GM18519 (cell line): ENCODE measurements around the gene IRX4.

Experiments
- ATAC-seq: cut with Tn5 transposase; IDR thresholded peaks from one replicate; pipeline ENCODE4 v1.9.1; 2021; ENCODE audit warnings: mild to moderate bottlenecking, moderate library complexity; ENCODE audit not compliant: unreplicated experiment, low FRiP score

IRX4 gene

GRCh38 chr5:1842004-1842819 is 40.5 kb downstream of the IRX4 start:
- no peak for ATAC-seq

- no peak for ATAC-seq
Measured at GRCh38 chr5:1840741-1841521, 41.8 kb downstream of the IRX4 start.

DNA sequence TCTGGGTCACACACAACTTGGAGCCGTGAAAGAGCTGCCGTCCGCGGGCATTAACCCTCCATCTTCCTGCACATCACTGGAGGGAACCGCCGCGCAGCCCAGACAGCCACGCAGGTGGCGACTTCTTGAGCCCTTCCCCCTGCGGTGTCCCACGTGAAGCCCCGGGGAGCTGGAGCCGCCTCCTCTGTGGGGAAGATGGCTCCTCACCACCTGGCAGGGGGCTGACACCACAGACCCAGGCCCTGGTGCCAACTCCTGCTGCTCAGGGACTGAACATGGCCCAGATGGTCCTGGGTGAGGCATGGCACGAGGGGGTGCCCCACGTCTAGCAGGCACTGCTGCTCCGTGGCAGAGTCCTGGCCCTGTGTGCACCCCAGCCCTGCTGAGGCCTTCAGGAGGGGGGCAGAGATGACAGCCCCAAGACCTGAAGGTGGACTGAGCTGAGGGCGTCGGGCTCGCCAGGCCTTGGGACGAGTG is 42.6 kb downstream of the IRX4 start:
- no peak for ATAC-seq

GRCh38 chr5:1838013-1838412 is 44.7 kb downstream of the IRX4 start:
- no peak for ATAC-seq

- no peak for ATAC-seq
Measured at GRCh38 chr5:1836891-1837880, 45.5 kb downstream of the IRX4 start.

- ATAC-seq: no peak
Measured at GRCh38 chr5:1836176-1836890, 46.4 kb downstream of the IRX4 start.

GRCh38 chr5:1835431-1835830 is 47.3 kb downstream of the IRX4 start:
- ATAC-seq: no peak

DNA sequence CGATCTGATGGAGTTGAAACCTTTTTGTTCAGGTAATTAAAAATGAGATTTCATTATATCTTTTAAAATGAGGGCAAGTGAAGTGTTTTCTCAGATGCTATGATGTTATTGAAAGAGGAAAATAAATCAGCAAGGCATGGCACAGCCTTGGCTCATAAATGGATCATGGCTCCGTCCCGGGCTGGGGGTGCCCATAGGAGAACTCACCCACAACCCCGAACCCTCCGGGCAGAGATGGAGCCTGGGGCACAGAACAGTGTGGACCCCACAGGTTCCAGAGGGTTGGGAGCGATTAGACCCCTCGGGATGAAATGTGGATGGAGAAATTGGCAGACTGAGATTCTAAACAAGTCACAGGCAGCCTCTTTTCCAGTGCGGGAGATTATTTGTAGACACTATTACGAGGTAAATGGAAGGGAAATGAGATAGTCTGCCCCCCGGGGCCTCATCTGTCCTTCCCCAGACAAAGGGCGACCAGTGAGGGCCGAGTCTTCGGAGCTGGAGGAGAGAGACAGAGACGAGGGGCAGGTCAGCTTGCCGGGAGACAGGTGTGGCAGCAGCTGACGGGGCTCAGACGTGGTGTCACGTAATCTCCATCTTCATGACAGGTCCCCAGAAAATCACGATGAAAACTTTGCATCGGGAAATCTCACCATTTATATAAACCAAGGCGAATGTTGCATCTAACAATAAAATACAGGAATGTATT is 47.9 kb downstream of the IRX4 start:
- ATAC-seq: no peak

DNA sequence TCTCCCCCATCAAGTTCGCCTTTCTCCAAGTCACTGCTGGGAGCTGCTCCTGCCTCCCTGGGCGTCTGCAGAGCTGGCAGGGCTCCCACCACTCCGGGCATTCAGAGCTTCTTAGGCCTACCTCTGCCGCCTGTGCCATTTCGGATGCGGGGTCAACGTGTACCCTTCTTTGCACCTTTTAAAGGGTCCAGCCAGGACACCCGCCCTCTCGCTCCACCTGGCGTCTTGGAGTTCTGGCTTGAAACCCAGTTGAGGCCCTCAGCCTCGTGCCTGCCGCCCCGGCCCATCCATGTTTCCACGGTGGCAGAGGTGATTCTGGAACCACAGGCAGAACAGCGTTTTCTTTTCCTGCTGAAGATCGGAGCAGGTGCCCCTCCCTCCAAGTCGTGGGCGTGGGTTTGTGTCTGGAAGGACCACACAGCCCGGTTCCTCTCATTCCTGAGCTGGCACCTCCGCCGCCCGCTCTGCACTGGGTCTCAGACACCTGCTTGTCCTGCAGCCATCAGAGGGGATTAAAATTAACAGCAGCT is 48.6 kb downstream of the IRX4 start:
- no peak for ATAC-seq

- ATAC-seq: no peak
Measured at GRCh38 chr5:1833264-1834021, 49.3 kb downstream of the IRX4 start.

GRCh38 chr5:1832511-1833250 is 50.0 kb downstream of the IRX4 start:
- no peak for ATAC-seq

GRCh38 chr5:1831677-1832313 is 50.9 kb downstream of the IRX4 start:
- ATAC-seq: no peak

DNA sequence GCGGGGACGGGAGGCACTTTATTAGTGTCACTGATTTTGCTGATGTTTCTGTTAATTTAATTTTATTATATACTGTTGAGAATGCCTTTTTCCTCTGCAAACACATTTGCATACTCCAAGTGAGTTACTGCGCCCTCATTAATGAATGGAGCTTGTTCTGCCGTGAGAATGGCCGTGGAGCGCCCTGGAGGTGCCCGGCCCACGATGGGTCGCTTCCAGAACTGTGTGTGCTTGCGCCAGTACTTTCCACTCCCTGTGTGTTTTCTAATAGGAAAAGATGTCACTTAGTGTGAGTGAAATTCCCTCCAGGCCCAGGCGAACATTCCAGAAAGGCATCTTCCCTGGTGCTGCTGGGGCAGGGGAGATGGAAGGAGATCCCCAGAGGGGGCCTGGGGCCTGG is 51.5 kb downstream of the IRX4 start:
- ATAC-seq: no peak

DNA sequence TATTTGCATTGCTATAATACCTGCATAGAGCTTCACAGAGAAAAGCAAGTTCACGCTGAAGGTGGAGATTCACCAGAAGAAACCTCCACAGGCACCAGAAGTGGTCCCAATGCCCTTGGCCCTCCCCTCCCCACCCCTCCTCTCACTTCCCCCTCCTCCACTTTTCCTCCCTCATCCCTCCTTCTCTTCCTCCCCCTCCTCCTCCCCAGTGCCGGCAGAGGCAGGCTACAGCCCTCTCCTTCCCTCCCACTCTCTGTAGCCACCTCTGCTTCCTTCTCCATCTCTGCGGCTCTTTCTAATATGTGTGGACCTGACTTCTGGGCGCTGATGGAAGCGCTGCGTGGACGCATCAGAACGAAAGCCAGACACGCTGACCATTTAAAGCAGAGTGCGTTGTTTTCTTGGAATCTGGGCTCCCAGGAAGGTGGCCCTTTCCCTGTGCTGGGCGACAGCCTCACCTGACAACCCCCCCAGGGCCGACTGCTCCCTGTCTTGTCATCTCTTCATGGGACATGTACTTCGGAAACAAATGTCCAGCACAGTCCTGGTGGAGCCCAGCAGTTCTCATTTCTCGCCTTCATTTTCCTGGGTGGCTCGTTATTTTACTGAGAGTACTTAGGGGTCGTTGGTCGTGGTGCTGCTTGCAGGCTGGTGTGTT is 52.0 kb downstream of the IRX4 start:
- no peak for ATAC-seq

DNA sequence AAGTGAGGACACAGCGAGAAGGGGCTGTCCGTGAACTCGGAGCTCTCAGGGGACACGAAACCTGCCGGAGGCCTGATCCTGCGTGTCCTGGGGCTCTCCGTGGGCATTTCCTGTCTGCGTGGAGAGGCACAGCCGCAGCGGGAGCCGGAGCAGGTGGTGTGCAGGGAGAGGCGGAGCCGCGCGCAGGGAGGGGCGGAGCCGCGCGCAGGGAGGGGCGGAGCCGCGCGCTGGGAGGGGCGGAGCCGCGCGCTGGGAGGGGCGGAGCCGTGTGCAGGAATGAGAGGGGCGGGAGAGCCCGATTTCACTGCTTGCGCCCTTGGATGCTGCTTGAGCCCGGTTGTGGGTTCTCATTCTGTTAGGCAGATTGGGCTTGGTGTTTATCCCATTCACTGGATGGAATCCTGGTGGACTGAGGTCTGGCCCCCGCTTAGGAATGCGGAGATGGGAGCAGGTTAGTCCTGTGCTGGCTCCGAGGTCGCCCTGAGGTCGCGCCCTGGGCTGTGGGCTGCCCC is 54.8 kb downstream of the IRX4 start:
- ATAC-seq: peak; percentile 78
